ENCODE data around the gene DNM2. TPM values are rescaled to one million over a fixed set of nuclear protein-coding genes. Genes with fewer than 3 reads are reported as not detected.

Gene DNM2
- total and polyA plus RNA-seq, 2 of the 13 experiments (the other 11 are each of a cell fraction or from before 2014, with no cell fraction given) = 41.7 to 59.8 TPM

GRCh38 chr19:10717356-10718204 is at the start of gene DNM2 (continued):
- TF ChIP-seq MTF1 (CRISPR knock-in tag; IDR thresholded peaks at IDR 0.05) (no peak), BORCS8-MEF2B (CRISPR knock-in tag; IDR thresholded peaks at IDR 0.05) (no peak), NFE2 (CRISPR knock-in tag; IDR thresholded peaks at IDR 0.05) (no peak), ZNF18 (CRISPR knock-in tag; IDR thresholded peaks at IDR 0.05; ENCODE audit: insufficient replicate concordance) (no peak), FOXA3 (CRISPR knock-in tag; IDR thresholded peaks at IDR 0.05) (peak; percentile 9; the same call in 1 of the 2 replicates), CSRNP1 (CRISPR knock-in tag; IDR thresholded peaks at IDR 0.05) (no peak), U2AF2 (IDR thresholded peaks at IDR 0.05; ENCODE audit: low read depth, low read length) (no peak), ZNF629 (CRISPR knock-in tag; conservative IDR thresholded peaks at IDR 0.05) (no peak), ZHX1 (CRISPR knock-in tag; IDR thresholded peaks at IDR 0.05; ENCODE audit: low read depth) (no peak), ZNF34 (CRISPR knock-in tag; IDR thresholded peaks at IDR 0.05; ENCODE audit: borderline replicate concordance) (0 out of 2 replicates have a peak, but pooled peaks have one; percentile 72), CCAR2 (optimal IDR thresholded peaks at IDR 0.05; ENCODE audit: low read depth, low read length) (no peak), TGIF2 (CRISPR knock-in tag; IDR thresholded peaks at IDR 0.05) (peak; percentile 12; the same call in 1 of the 2 replicates), HMGXB4 (CRISPR knock-in tag; IDR thresholded peaks at IDR 0.05; ENCODE audit: borderline replicate concordance in 1 of 2, low read depth in 1 of 2) (peak; percentile 27 to 65; a peak in 2 of 4 replicates), TRIM22 (IDR thresholded peaks at IDR 0.05) (no peak), ZNF546 (CRISPR knock-in tag; conservative IDR thresholded peaks at IDR 0.05) (no peak)
- TF ChIP-seq, protein P1, sequence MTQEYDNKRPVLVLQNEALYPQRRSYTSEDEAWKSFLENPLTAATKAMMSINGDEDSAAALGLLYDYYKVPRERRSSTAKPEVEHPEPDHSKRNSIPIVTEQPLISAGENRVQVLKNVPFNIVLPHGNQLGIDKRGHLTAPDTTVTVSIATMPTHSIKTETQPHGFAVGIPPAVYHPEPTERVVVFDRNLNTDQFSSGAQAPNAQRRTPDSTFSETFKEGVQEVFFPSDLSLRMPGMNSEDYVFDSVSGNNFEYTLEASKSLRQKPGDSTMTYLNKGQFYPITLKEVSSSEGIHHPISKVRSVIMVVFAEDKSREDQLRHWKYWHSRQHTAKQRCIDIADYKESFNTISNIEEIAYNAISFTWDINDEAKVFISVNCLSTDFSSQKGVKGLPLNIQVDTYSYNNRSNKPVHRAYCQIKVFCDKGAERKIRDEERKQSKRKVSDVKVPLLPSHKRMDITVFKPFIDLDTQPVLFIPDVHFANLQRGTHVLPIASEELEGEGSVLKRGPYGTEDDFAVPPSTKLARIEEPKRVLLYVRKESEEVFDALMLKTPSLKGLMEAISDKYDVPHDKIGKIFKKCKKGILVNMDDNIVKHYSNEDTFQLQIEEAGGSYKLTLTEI (CRISPR knock-in tag; conservative IDR thresholded peaks at IDR 0.05) = no peak

Measured in HepG2 (cell line).